Uterus (tissue), 4 donors: ENCODE data around the gene ADGRG6. TPM values are rescaled to one million over a fixed set of nuclear protein-coding genes. Genes with fewer than 3 reads are reported as not detected.

Experiments used
- DNase-seq, 2 donors: peaks; one replicate each; pipeline ENCODE4 v3.0.0-alpha.2; 2019 to 2020
- H3K27ac ChIP-seq, 2 donors: fragments of 200-600 bp; sonication (generic); 1 replicate in 1 of 2; 2 replicates in 1 of 2; pipeline ENCODE4 v1.5.1; 2016 to 2018
- H3K27me3 ChIP-seq, 2 donors: fragments of 200-600 bp; sonication (generic); one replicate each; pipeline ENCODE4 v1.5.1; 2018 to 2019; ENCODE audit warnings: control low read depth in 1 of 2
- H3K36me3 ChIP-seq, 2 donors: fragments of 200-600 bp; sonication (generic); one replicate each; pipeline ENCODE4 v1.5.1; 2019; ENCODE audit warnings: control low read depth in 1 of 2
- H3K4me1 ChIP-seq, 2 donors: fragments of 200-600 bp; sonication (generic); one replicate each; pipeline ENCODE4 v1.5.1; 2018 to 2019; ENCODE audit warnings: control low read depth in 1 of 2
- H3K4me3 ChIP-seq, 2 donors: fragments of 200-600 bp; sonication (generic); 1 replicate in 1 of 2; 2 replicates in 1 of 2; pipeline ENCODE4 v1.5.1; 2018 to 2019; ENCODE audit warnings: mild to moderate bottlenecking in 1 of 2
- H3K9me3 ChIP-seq, 2 donors: fragments of 200-600 bp; sonication (generic); one replicate each; pipeline ENCODE4 v1.5.1; 2019; ENCODE audit warnings: control low read depth in 1 of 2
- POLR2A ChIP-seq, 2 donors: fragments of 450-650 bp; IDR thresholded peaks; one replicate each; pipeline ENCODE4 v1.6.1; 2016; ENCODE audit warnings: antibody characterized with exemption in 2 of 2, mild to moderate bottlenecking in 1 of 2, moderate library complexity in 1 of 2
- intact Hi-C: fragments of 100-400 bp; cut with DNase I; formaldehyde crosslinking; loops from one replicate; pipeline ENCODE4 v1.15.1; 2023; ENCODE audit warnings: low total_unique reads
- total RNA-seq, 4 donors: library from RNA; depleted of rRNA in 3 of 4; stranded (reverse); fragments of >200 nt in 3 of 4; gene quantifications; one replicate each; pipeline versions ENCODE4 v1.1.0 to v1.2.4, GENCODE V29; 2014 to 2023
- TF ChIP-seq, protein P1 (sequence below), 4 experiments: fragments of 200-600 bp in 2 of 4; fragments of 450-650 bp in 2 of 4; sonication (generic) in 2 of 4; IDR thresholded peaks; one replicate each; pipeline ENCODE4 v1.5.1; 2016 to 2019; ENCODE audit warnings: antibody characterized with exemption in 4 of 4, mild to moderate bottlenecking in 2 of 4, moderate library complexity in 1 of 4
- donor health status: DM: yes; HTN: yes; CAD: no.

Gene ADGRG6
- total RNA-seq, 4 donors from 2014 or later: 3.6 to 23.8 (median 9.5) TPM

DNA sequence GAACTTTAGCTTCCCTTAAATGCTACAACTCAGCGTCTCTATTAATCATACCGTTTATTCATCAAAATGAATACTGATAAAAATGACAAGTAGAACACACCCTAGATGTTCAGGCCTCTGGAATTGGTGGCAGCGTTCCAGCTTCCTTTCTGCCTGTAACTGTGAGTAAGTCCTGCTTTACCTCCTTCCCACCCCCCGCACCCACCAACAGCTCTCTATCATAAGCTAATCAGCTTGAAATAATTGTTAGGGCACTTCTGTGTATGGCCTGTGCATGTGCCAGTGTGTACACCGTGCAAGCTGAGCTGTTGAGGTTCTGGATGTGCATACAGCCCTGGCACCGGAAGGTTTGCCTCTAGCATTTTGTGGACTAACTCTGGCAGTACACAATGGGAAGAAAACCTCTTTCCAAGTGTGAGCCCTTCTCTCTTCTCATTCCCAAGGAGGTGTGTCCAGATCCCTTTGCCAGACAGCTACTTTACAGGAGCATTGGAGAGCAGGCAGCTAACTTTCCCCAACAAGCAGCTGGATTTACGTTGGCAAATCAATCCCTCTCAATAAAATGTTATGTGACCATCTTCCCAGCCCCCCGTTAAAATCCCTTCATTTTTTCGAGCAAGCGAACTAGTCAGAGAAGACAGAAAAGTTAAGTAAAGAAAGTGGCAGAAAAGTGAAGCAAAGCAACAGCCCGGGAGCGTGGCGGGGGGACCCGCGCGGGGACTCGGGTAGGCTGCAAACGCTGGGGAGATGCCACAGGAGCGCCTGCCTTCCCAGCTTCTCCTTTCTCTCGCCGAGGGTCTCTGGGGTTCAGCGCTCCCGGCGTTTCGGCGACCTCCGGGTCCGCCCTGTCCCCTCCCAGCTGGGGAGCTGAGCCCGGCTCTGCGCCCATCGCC, 803 bp upstream of the ADGRG6 start:
- Histone ChIP-seq H3K9me3 (no peaks in the 10 kb centered on the region), H3K27ac (no peak overlapping the region), H3K4me3 (peak overlapping the region; percentile 19 to 27), H3K27me3 (no peaks in the 10 kb centered on the region), H3K4me1 (peaks cover 0 to 5% of the 10 kb centered on the region in 2 donors), H3K36me3 (no peaks in the 10 kb centered on the region)
- no peak for DNase-seq
- intact Hi-C loops: no loop called here
- TF ChIP-seq, protein P1, sequence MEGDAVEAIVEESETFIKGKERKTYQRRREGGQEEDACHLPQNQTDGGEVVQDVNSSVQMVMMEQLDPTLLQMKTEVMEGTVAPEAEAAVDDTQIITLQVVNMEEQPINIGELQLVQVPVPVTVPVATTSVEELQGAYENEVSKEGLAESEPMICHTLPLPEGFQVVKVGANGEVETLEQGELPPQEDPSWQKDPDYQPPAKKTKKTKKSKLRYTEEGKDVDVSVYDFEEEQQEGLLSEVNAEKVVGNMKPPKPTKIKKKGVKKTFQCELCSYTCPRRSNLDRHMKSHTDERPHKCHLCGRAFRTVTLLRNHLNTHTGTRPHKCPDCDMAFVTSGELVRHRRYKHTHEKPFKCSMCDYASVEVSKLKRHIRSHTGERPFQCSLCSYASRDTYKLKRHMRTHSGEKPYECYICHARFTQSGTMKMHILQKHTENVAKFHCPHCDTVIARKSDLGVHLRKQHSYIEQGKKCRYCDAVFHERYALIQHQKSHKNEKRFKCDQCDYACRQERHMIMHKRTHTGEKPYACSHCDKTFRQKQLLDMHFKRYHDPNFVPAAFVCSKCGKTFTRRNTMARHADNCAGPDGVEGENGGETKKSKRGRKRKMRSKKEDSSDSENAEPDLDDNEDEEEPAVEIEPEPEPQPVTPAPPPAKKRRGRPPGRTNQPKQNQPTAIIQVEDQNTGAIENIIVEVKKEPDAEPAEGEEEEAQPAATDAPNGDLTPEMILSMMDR (IDR thresholded peaks at IDR 0.05): no peak
- no peak for TF ChIP-seq POLR2A (IDR thresholded peaks at IDR 0.05)

DNA sequence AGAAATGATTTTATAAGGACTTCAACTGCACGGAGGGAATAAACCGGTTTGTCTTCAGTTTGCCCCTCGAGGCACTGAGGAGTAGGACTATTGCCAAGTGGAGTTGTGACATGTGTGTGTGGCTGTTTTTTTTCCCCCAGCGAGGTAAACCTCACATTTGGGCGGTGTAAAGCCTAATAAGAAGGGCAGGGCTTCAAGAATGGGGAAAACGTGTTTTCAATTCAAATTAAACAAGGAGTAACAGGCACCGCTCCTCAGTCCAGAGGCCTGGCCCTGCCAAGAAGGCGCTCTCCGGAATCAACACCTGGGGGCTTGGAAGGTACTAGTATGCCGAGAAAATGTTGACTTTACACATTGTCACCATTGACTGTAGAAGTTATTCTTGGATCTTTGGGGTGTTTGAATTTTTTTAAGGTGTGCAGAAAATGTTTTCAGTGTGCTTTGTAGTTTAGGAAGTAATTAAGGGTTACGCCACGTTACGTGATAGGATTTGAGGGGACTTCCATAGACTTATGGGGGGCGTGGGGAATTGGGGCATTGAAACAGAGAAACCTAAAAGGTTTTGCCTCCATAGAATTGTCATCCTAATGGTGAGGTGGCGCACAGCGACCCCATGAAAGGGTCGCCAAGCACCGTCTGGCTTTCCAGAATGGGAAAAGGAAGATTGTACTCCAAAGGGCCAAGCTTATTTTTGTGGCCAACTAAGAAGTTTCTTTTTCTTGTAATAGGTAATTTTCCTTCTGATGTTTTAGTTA, 791 bp downstream of the ADGRG6 start:
- TF ChIP-seq, protein P1 (IDR thresholded peaks at IDR 0.05): no peak
- no peak for TF ChIP-seq POLR2A (IDR thresholded peaks at IDR 0.05)
- Histone ChIP-seq H3K4me3 (peak overlapping the region; percentile 19 to 27), H3K27me3 (no peaks in the 10 kb centered on the region), H3K9me3 (no peaks in the 10 kb centered on the region), H3K4me1 (peaks cover 0 to 5% of the 10 kb centered on the region in 2 donors), H3K27ac (no peak overlapping the region), H3K36me3 (no peaks in the 10 kb centered on the region)
- no peak for DNase-seq
- intact Hi-C loops: no loop called here

- H3K36me3 ChIP-seq: no peaks in the 10 kb centered on the region
- TF ChIP-seq, protein P1 (IDR thresholded peaks at IDR 0.05): no peak
- no peak for TF ChIP-seq POLR2A (IDR thresholded peaks at IDR 0.05)
- no peak overlapping the region for H3K4me3 ChIP-seq
- H3K9me3 ChIP-seq: no peaks in the 10 kb centered on the region
- H3K27ac ChIP-seq: no peak overlapping the region
- H3K4me1 ChIP-seq: peaks cover 0 to 5% of the 10 kb centered on the region in 2 donors
- DNase-seq: no peak
- no peaks in the 10 kb centered on the region for H3K27me3 ChIP-seq
- intact Hi-C loops: no loop called here
Measured at GRCh38 chr6:142303176-142303533, 1.3 kb downstream of the ADGRG6 start.

GRCh38 chr6:142304241-142304640, 2.4 kb downstream of the ADGRG6 start:
- Histone ChIP-seq H3K4me3 (no peak overlapping the region), H3K27me3 (no peaks in the 10 kb centered on the region), H3K4me1 (peaks cover 0 to 5% of the 10 kb centered on the region in 2 donors), H3K27ac (no peak overlapping the region), H3K36me3 (no peaks in the 10 kb centered on the region), H3K9me3 (no peaks in the 10 kb centered on the region)
- no peak for TF ChIP-seq POLR2A (IDR thresholded peaks at IDR 0.05)
- TF ChIP-seq, protein P1 (IDR thresholded peaks at IDR 0.05): no peak
- no peak for DNase-seq
- intact Hi-C loops: no loop called here

GRCh38 chr6:142306736-142307135, 4.9 kb downstream of the ADGRG6 start:
- H3K9me3 ChIP-seq: no peaks in the 10 kb centered on the region
- no peak for DNase-seq
- H3K36me3 ChIP-seq: no peaks in the 10 kb centered on the region
- no peaks in the 10 kb centered on the region for H3K27me3 ChIP-seq
- TF ChIP-seq POLR2A (IDR thresholded peaks at IDR 0.05): no peak
- TF ChIP-seq, protein P1 (IDR thresholded peaks at IDR 0.05): no peak
- peaks cover 0 to 3% of the 10 kb centered on the region in 2 donors for H3K4me1 ChIP-seq
- no peak overlapping the region for H3K4me3 ChIP-seq
- H3K27ac ChIP-seq: no peak overlapping the region
- intact Hi-C loops: no loop called here
